ENCODE data around the gene SMYD3. TPM values are rescaled to one million over a fixed set of nuclear protein-coding genes. Genes with fewer than 3 reads are reported as not detected.

SMYD3 gene
- total RNA-seq, 4 donors from 2014 or later, result 11.6 to 26.9 (median 18.3) TPM

DNA sequence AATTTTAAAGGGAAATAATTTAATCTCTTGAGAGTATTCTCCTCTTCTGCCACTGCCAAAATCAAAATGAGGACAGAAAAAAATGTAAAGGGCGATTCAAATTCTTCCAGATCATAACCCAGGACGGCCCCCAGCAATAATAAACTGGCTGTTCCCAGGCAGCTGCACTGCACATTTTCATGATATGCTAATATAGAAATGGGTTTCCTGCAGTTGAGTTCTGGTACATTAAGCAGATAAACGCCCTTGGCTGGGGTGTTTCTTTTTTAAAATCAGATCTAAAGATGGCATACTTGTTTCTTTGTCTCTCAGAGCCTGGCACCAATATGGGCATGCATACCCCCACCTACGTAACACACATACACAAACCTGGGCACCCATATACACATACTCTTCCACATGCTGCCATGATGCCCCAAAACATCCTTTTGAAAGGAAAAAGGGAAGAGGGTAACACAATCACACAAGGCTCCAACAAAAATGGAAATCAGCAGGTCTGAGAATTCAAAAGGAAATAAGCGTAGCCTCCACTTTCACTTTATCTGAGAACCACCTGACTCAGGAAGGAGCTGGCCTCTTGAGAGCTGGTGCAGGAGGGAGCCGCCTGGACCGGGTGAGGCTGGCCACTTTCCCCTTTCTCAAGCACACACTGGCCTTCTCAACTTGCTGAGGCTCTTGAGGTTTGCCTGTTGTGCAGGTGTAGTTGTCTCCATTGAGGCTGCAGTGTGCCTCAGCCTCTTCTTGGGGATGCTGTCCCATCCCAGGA, 698.9 kb downstream of the SMYD3 start:
- no peaks in the 10 kb centered on the region for H3K9me3 ChIP-seq
- H3K4me3 ChIP-seq, result no peak overlapping the region
- H3K4me1 ChIP-seq, result no peaks in the 10 kb centered on the region
- TF ChIP-seq EP300 (IDR thresholded peaks at IDR 0.05) (no peak), POLR2A (IDR thresholded peaks at IDR 0.05) (no peak), POLR2AphosphoS5 (IDR thresholded peaks at IDR 0.05) (no peak)
- ATAC-seq, result no peak
- no peaks in the 10 kb centered on the region for H3K36me3 ChIP-seq
- H3K27me3 ChIP-seq, result no peaks in the 10 kb centered on the region
- WGBS, 2 donors (ENCODE audit: low coverage in 1 of 2), result 81% methylated on average over 5 to 7 of the region's 7 CpGs
- no peak overlapping the region for H3K27ac ChIP-seq

DNA sequence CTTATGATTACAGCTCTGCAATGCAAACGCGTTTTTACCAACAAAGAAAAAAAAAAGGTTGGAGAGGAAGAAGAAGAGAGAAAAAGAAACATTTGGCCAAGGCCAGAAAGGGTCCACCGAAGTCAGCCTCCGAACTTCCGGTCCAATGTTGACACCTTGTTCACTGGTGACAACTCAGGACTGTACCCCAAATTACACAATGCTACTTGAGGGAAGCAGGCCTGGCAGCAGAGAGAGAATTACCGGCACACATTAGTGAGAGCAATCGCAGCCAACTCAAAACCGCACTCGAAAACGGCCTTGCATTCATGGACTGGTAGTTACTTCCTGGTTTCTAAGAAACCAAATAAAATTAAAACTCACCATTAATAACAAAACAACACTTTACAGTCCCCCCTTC, 699.8 kb downstream of the SMYD3 start:
- WGBS, 2 donors (ENCODE audit: low coverage in 1 of 2), result 61 to 82% methylated on average over 4 to 10 of the region's 10 CpGs
- Histone ChIP-seq H3K4me3 (no peak overlapping the region), H3K27me3 (no peaks in the 10 kb centered on the region), H3K9me3 (no peaks in the 10 kb centered on the region), H3K36me3 (no peaks in the 10 kb centered on the region), H3K27ac (no peak overlapping the region), H3K4me1 (no peaks in the 10 kb centered on the region)
- no peak for ATAC-seq
- TF ChIP-seq POLR2A (IDR thresholded peaks at IDR 0.05), result no peak
- TF ChIP-seq POLR2AphosphoS5 (IDR thresholded peaks at IDR 0.05), result no peak
- TF ChIP-seq, protein P1, sequence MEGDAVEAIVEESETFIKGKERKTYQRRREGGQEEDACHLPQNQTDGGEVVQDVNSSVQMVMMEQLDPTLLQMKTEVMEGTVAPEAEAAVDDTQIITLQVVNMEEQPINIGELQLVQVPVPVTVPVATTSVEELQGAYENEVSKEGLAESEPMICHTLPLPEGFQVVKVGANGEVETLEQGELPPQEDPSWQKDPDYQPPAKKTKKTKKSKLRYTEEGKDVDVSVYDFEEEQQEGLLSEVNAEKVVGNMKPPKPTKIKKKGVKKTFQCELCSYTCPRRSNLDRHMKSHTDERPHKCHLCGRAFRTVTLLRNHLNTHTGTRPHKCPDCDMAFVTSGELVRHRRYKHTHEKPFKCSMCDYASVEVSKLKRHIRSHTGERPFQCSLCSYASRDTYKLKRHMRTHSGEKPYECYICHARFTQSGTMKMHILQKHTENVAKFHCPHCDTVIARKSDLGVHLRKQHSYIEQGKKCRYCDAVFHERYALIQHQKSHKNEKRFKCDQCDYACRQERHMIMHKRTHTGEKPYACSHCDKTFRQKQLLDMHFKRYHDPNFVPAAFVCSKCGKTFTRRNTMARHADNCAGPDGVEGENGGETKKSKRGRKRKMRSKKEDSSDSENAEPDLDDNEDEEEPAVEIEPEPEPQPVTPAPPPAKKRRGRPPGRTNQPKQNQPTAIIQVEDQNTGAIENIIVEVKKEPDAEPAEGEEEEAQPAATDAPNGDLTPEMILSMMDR (IDR thresholded peaks at IDR 0.05), result no peak
- no peak for TF ChIP-seq EP300 (IDR thresholded peaks at IDR 0.05)

- ATAC-seq, result no peak
- no peaks in the 10 kb centered on the region for H3K4me1 ChIP-seq
- H3K4me3 ChIP-seq, result no peak overlapping the region
- no peaks in the 10 kb centered on the region for H3K9me3 ChIP-seq
- H3K27me3 ChIP-seq, result no peaks in the 10 kb centered on the region
- H3K36me3 ChIP-seq, result no peaks in the 10 kb centered on the region
- 0 to 56% methylated on average over 1 of the region's 1 CpG for WGBS, 2 donors (ENCODE audit: low coverage in 1 of 2)
- TF ChIP-seq POLR2A (IDR thresholded peaks at IDR 0.05) (no peak), EP300 (IDR thresholded peaks at IDR 0.05) (no peak), POLR2AphosphoS5 (IDR thresholded peaks at IDR 0.05) (no peak)
- TF ChIP-seq, protein P1 (IDR thresholded peaks at IDR 0.05), result no peak
- H3K27ac ChIP-seq, result no peak overlapping the region
Measured at GRCh38 chr1:245805532-245805931, 701.5 kb downstream of the SMYD3 start.

GRCh38 chr1:245804696-245805095, 702.4 kb downstream of the SMYD3 start:
- TF ChIP-seq EP300 (IDR thresholded peaks at IDR 0.05) (no peak), POLR2A (IDR thresholded peaks at IDR 0.05) (no peak), POLR2AphosphoS5 (IDR thresholded peaks at IDR 0.05) (no peak)
- TF ChIP-seq, protein P1 (IDR thresholded peaks at IDR 0.05), result no peak
- WGBS, 2 donors (ENCODE audit: low coverage in 1 of 2), result 83 to 88% methylated on average over 1 to 2 of the region's 4 CpGs
- no peak for ATAC-seq

DNA sequence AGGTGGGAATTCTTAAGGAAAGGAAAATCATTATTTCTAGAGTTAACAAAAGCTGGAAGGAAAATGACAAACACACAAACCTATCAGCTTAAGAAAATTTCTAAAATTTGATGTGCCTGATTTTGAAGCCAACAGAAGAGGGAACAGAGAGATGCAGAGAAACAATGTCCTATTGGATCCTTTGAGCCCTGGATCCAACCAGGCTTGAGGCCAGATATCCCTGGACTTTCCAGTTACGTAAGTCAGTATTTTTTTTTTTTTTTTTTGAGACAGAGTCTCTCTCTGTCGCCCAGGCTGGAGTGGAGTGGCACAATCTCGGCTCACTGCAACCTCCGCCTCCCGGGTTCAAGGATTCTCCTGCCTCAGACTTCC, 703.4 kb downstream of the SMYD3 start:
- TF ChIP-seq, protein P1 (IDR thresholded peaks at IDR 0.05), result no peak
- TF ChIP-seq EP300 (IDR thresholded peaks at IDR 0.05), result no peak
- no peak for TF ChIP-seq POLR2AphosphoS5 (IDR thresholded peaks at IDR 0.05)
- TF ChIP-seq POLR2A (IDR thresholded peaks at IDR 0.05), result no peak
- WGBS, 2 donors (ENCODE audit: low coverage in 1 of 2), result 80 to 86% methylated on average over 3 of the region's 5 CpGs

More at GRCh38 chr1:245804696-245805095, 702.4 kb downstream of the SMYD3 start:
- Histone ChIP-seq H3K4me1 (no peaks in the 10 kb centered on the region), H3K9me3 (no peaks in the 10 kb centered on the region), H3K4me3 (no peak overlapping the region), H3K27me3 (no peaks in the 10 kb centered on the region), H3K27ac (no peak overlapping the region), H3K36me3 (no peaks in the 10 kb centered on the region)

More for the DNA sequence above, 703.4 kb downstream of the SMYD3 start:
- Histone ChIP-seq H3K9me3 (no peaks in the 10 kb centered on the region), H3K4me1 (no peaks in the 10 kb centered on the region), H3K4me3 (no peak overlapping the region), H3K36me3 (no peaks in the 10 kb centered on the region), H3K27me3 (no peaks in the 10 kb centered on the region), H3K27ac (no peak overlapping the region)
- ATAC-seq, result no peak

Measured in gastroesophageal sphincter (tissue), 4 donors.